K562 (cell line): Measurements from ENCODE around the gene PYM1. TPM values are rescaled to one million over a fixed set of nuclear protein-coding genes. Genes with fewer than 3 reads are reported as not detected.

ENCODE experiments used
- CTBP1 ChIP-seq: fragments of 450-650 bp; IDR thresholded peaks from 2 replicates; pipeline ENCODE4 v1.6.1; 2016; ENCODE audit warnings: borderline replicate concordance
- DPF2 ChIP-seq: fragments of 450-650 bp; IDR thresholded peaks from 2 replicates; pipeline ENCODE4 v1.6.1; 2016
- FOS ChIP-seq: IDR thresholded peaks from 3 replicates; pipeline ENCODE4 v1.6.1; 2011; ENCODE audit not compliant: insufficient read length; ENCODE audit errors: extremely low read depth
- MEIS2 ChIP-seq: fragments of 450-650 bp; IDR thresholded peaks from 2 replicates; pipeline ENCODE4 v1.6.1; 2014; ENCODE audit warnings: mild to moderate bottlenecking; ENCODE audit not compliant: partially characterized antibody
- MLLT1 ChIP-seq, 2 experiments: fragments of 450-650 bp; IDR thresholded peaks; 2 replicates each; pipeline ENCODE4 v1.6.1; 2016
- PATZ1 ChIP-seq: fragments of 250-450 bp; sonication (Bioruptor Pico); IDR thresholded peaks from 2 replicates; pipeline ENCODE4 v1.5.0; 2020; ENCODE audit warnings: mild to moderate bottlenecking, borderline replicate concordance
- ZNF778 ChIP-seq: fragments of 450-650 bp; formaldehyde crosslinking; IDR thresholded peaks from 2 replicates; pipeline ENCODE4 v1.4.0; 2020; ENCODE audit warnings: mild to moderate bottlenecking, moderate library complexity
- polyA plus RNA-seq, 8 experiments: library from polyadenylated mRNA; depleted of rRNA in 4 of 8; stranded (reverse) in 5 of 8; unstranded in 3 of 8; fragments of >200 nt; fragmentation: Nextera tagmentation in 2 of 8; fragmentation: Illumina TruSeq in 1 of 8; extraction: Ambion mirVana in 2 of 8; extraction: Trizol in 1 of 8; gene quantifications; 2 replicates each; pipeline versions ENCODE4 v1.2.1 to v1.2.3, GENCODE V29; 2011 to 2014; ENCODE audit warnings: inconsistent platforms in 1 of 8, missing spikeins in 1 of 8
- total RNA-seq, 7 experiments: library from RNA; depleted of rRNA in 6 of 7; stranded (reverse); fragments of >200 nt in 6 of 7; fragmentation: Illumina TruSeq in 2 of 7; extraction: Trizol in 2 of 7; gene quantifications; 2 replicates each; pipeline versions ENCODE4 v1.2.1 to v1.2.3, GENCODE V29; 2011 to 2021; ENCODE audit warnings: low replicate concordance in 1 of 7
- TF ChIP-seq, protein P1 (sequence below): fragments of 450-650 bp; IDR thresholded peaks from 2 replicates; pipeline ENCODE4 v1.6.1; 2016; ENCODE audit warnings: mild to moderate bottlenecking, moderate library complexity
- TF ChIP-seq, protein P2 (sequence below): fragments of 250-450 bp; sonication (Bioruptor Pico); IDR thresholded peaks from 2 replicates; pipeline ENCODE4 v1.5.0; 2022; ENCODE audit warnings: mild to moderate bottlenecking

Gene PYM1
- total and polyA plus RNA-seq, 9 of the 15 experiments (the other 6 are each of a cell fraction or from before 2014, with no cell fraction given): 29.0 to 51.3 (median 34.1) TPM

- TF ChIP-seq, protein P1, sequence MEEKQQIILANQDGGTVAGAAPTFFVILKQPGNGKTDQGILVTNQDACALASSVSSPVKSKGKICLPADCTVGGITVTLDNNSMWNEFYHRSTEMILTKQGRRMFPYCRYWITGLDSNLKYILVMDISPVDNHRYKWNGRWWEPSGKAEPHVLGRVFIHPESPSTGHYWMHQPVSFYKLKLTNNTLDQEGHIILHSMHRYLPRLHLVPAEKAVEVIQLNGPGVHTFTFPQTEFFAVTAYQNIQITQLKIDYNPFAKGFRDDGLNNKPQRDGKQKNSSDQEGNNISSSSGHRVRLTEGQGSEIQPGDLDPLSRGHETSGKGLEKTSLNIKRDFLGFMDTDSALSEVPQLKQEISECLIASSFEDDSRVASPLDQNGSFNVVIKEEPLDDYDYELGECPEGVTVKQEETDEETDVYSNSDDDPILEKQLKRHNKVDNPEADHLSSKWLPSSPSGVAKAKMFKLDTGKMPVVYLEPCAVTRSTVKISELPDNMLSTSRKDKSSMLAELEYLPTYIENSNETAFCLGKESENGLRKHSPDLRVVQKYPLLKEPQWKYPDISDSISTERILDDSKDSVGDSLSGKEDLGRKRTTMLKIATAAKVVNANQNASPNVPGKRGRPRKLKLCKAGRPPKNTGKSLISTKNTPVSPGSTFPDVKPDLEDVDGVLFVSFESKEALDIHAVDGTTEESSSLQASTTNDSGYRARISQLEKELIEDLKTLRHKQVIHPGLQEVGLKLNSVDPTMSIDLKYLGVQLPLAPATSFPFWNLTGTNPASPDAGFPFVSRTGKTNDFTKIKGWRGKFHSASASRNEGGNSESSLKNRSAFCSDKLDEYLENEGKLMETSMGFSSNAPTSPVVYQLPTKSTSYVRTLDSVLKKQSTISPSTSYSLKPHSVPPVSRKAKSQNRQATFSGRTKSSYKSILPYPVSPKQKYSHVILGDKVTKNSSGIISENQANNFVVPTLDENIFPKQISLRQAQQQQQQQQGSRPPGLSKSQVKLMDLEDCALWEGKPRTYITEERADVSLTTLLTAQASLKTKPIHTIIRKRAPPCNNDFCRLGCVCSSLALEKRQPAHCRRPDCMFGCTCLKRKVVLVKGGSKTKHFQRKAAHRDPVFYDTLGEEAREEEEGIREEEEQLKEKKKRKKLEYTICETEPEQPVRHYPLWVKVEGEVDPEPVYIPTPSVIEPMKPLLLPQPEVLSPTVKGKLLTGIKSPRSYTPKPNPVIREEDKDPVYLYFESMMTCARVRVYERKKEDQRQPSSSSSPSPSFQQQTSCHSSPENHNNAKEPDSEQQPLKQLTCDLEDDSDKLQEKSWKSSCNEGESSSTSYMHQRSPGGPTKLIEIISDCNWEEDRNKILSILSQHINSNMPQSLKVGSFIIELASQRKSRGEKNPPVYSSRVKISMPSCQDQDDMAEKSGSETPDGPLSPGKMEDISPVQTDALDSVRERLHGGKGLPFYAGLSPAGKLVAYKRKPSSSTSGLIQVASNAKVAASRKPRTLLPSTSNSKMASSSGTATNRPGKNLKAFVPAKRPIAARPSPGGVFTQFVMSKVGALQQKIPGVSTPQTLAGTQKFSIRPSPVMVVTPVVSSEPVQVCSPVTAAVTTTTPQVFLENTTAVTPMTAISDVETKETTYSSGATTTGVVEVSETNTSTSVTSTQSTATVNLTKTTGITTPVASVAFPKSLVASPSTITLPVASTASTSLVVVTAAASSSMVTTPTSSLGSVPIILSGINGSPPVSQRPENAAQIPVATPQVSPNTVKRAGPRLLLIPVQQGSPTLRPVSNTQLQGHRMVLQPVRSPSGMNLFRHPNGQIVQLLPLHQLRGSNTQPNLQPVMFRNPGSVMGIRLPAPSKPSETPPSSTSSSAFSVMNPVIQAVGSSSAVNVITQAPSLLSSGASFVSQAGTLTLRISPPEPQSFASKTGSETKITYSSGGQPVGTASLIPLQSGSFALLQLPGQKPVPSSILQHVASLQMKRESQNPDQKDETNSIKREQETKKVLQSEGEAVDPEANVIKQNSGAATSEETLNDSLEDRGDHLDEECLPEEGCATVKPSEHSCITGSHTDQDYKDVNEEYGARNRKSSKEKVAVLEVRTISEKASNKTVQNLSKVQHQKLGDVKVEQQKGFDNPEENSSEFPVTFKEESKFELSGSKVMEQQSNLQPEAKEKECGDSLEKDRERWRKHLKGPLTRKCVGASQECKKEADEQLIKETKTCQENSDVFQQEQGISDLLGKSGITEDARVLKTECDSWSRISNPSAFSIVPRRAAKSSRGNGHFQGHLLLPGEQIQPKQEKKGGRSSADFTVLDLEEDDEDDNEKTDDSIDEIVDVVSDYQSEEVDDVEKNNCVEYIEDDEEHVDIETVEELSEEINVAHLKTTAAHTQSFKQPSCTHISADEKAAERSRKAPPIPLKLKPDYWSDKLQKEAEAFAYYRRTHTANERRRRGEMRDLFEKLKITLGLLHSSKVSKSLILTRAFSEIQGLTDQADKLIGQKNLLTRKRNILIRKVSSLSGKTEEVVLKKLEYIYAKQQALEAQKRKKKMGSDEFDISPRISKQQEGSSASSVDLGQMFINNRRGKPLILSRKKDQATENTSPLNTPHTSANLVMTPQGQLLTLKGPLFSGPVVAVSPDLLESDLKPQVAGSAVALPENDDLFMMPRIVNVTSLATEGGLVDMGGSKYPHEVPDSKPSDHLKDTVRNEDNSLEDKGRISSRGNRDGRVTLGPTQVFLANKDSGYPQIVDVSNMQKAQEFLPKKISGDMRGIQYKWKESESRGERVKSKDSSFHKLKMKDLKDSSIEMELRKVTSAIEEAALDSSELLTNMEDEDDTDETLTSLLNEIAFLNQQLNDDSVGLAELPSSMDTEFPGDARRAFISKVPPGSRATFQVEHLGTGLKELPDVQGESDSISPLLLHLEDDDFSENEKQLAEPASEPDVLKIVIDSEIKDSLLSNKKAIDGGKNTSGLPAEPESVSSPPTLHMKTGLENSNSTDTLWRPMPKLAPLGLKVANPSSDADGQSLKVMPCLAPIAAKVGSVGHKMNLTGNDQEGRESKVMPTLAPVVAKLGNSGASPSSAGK: no peak
- TF ChIP-seq MEIS2 (peak; percentile 87), ZNF778 (CRISPR knock-in tag) (no peak), DPF2 (0 out of 2 replicates have a peak, but pooled peaks have one; percentile 39), FOS (peak; percentile 99), MLLT1 (IDR thresholded peaks at IDR 0.05) (peak; percentile 27 to 99; a peak in 2 of 4 replicates), CTBP1 (peak; percentile 56; the same call in 1 of the 2 replicates), PATZ1 (CRISPR knock-in tag) (no peak)
- TF ChIP-seq, protein P2, sequence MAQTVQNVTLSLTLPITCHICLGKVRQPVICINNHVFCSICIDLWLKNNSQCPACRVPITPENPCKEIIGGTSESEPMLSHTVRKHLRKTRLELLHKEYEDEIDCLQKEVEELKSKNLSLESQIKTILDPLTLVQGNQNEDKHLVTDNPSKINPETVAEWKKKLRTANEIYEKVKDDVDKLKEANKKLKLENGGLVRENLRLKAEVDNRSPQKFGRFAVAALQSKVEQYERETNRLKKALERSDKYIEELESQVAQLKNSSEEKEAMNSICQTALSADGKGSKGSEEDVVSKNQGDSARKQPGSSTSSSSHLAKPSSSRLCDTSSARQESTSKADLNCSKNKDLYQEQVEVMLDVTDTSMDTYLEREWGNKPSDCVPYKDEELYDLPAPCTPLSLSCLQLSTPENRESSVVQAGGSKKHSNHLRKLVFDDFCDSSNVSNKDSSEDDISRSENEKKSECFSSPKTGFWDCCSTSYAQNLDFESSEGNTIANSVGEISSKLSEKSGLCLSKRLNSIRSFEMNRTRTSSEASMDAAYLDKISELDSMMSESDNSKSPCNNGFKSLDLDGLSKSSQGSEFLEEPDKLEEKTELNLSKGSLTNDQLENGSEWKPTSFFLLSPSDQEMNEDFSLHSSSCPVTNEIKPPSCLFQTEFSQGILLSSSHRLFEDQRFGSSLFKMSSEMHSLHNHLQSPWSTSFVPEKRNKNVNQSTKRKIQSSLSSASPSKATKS: no peak
Observed at GRCh38 chr12:55973599-55974307, 46.1 kb upstream of the PYM1 start, which contains the start of gene RAB5B (continued).
